OCI-LY1 (cell line): ENCODE results near the gene TLCD3B.
A peak's percentile ranks its signal among the peaks of the same experiment; 100 is the strongest.

Experiments used
- H2AFZ ChIP-seq: fragments of 200-600 bp; sonication (generic), shearing (Covaris generic); 2 replicates; pipeline ENCODE4 v1.6.0; 2014; ENCODE audit warnings: antibody characterized with exemption, mild to moderate bottlenecking, low read length
- H3F3A ChIP-seq: fragments of 200-600 bp; sonication (generic), shearing (Covaris generic); 2 replicates; pipeline ENCODE4 v1.6.0; 2014; ENCODE audit warnings: mild to moderate bottlenecking, antibody characterized with exemption, low read length, moderate library complexity; ENCODE audit not compliant: insufficient read depth
- H3K27ac ChIP-seq: fragments of 200-600 bp; sonication (generic); 2 replicates; pipeline ENCODE4 v1.5.1; 2014; ENCODE audit warnings: low read length, mixed run types, mild to moderate bottlenecking, low read depth; ENCODE audit not compliant: poor library complexity, severe bottlenecking
- H3K27me3 ChIP-seq: fragments of 200-600 bp; sonication (generic); 2 replicates; pipeline ENCODE4 v1.6.0; 2014; ENCODE audit warnings: antibody characterized with exemption, mild to moderate bottlenecking, low read length, moderate library complexity; ENCODE audit not compliant: insufficient read depth
- H3K36me3 ChIP-seq: fragments of 200-600 bp; sonication (generic); 2 replicates; pipeline ENCODE4 v1.6.1; 2014; ENCODE audit warnings: mild to moderate bottlenecking, antibody characterized with exemption, low read length, moderate library complexity, mixed read lengths; ENCODE audit not compliant: insufficient read depth
- H3K4me1 ChIP-seq: fragments of 200-600 bp; sonication (generic); 2 replicates; pipeline ENCODE4 v1.5.1; 2014; ENCODE audit warnings: mild to moderate bottlenecking, low read length, moderate library complexity; ENCODE audit not compliant: insufficient read depth, severe bottlenecking
- H3K4me2 ChIP-seq: fragments of 200-600 bp; sonication (generic), shearing (Covaris generic); 2 replicates; pipeline ENCODE4 v1.6.1; 2014; ENCODE audit warnings: low read length
- H3K4me3 ChIP-seq: fragments of 200-600 bp; sonication (generic); 2 replicates; pipeline ENCODE4 v1.5.1; 2014; ENCODE audit warnings: low read length, low read depth, mild to moderate bottlenecking, mixed read lengths; ENCODE audit not compliant: poor library complexity, severe bottlenecking
- H3K79me2 ChIP-seq: fragments of 200-600 bp; shearing (Covaris generic); 2 replicates; pipeline ENCODE4 v1.6.1; 2016; ENCODE audit warnings: mixed run types, low read length, mixed read lengths; ENCODE audit not compliant: insufficient read depth
- H3K9ac ChIP-seq: fragments of 200-600 bp; sonication (generic), shearing (Covaris generic); 2 replicates; pipeline ENCODE4 v1.6.1; 2014; ENCODE audit warnings: mild to moderate bottlenecking, low read length, mixed read lengths
- H3K9me2 ChIP-seq: fragments of 200-600 bp; sonication (generic), shearing (Covaris generic); 2 replicates; pipeline ENCODE4 v1.6.1; 2014; ENCODE audit warnings: low read depth, mild to moderate bottlenecking, low read length, mixed read lengths
- H3K9me3 ChIP-seq: fragments of 200-600 bp; shearing (Covaris generic); 2 replicates; pipeline ENCODE4 v1.6.1; 2014; ENCODE audit warnings: low read length, mixed read lengths
- H4K20me1 ChIP-seq: fragments of 200-600 bp; sonication (generic), shearing (Covaris generic); 2 replicates; pipeline ENCODE4 v1.6.0; 2016; ENCODE audit warnings: mild to moderate bottlenecking, low read length; ENCODE audit not compliant: insufficient read depth
- EZH2 ChIP-seq: fragments of 200-600 bp; sonication (generic), shearing (Covaris generic); IDR thresholded peaks from 2 replicates; pipeline ENCODE4 v1.8.0; 2017; ENCODE audit warnings: borderline replicate concordance, mixed run types, mild to moderate bottlenecking, antibody characterized with exemption, low read length, moderate library complexity, mixed read lengths
- TF ChIP-seq, protein P1 (sequence below): fragments of 200-600 bp; sonication (generic), shearing (Covaris generic); IDR thresholded peaks from 2 replicates; pipeline ENCODE4 v1.5.1; 2017; ENCODE audit warnings: mild to moderate bottlenecking, antibody characterized with exemption, low read length, moderate library complexity, mixed read lengths

The TLCD3B gene

DNA sequence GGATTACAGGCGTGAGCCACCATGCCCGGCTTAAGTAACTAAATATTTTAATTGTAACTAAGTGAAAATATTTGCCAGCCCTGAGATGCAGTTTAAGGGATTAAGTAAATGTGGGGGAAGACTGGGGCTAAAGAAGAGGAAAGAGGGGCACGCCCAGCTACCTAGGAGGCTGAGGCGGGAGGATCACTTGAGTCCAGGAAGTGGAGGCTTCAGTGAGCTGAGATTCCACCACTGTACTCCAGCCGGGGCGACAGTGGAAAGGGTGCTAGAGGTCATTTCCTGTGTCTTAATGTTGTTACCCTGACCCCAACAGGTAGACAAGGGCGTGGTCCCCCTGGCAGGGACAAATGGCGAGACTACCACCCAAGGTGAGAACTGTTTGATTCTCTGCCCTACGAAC, 37.3 kb upstream of the TLCD3B start:
- Histone ChIP-seq H3K4me1 (peaks cover 52% of the 10 kb centered on the region), H3K4me2 (no peak overlapping the region; the same call in 1 of the 2 replicates), H3F3A (peaks cover 5% of the 10 kb centered on the region; the same call in 1 of the 2 replicates), H3K27me3 (no peaks in the 10 kb centered on the region), H3K9me2 (no peaks in the 10 kb centered on the region), H3K9ac (no peak overlapping the region), H3K36me3 (peaks cover 73% of the 10 kb centered on the region), H3K79me2 (peaks cover 13% of the 10 kb centered on the region), H3K4me3 (no peak overlapping the region), H2AFZ (no peak overlapping the region), H3K27ac (peak overlapping the region; percentile 73), H3K9me3 (no peaks in the 10 kb centered on the region), H4K20me1 (no peaks in the 10 kb centered on the region)
- TF ChIP-seq EZH2 = no peak
- TF ChIP-seq, protein P1, sequence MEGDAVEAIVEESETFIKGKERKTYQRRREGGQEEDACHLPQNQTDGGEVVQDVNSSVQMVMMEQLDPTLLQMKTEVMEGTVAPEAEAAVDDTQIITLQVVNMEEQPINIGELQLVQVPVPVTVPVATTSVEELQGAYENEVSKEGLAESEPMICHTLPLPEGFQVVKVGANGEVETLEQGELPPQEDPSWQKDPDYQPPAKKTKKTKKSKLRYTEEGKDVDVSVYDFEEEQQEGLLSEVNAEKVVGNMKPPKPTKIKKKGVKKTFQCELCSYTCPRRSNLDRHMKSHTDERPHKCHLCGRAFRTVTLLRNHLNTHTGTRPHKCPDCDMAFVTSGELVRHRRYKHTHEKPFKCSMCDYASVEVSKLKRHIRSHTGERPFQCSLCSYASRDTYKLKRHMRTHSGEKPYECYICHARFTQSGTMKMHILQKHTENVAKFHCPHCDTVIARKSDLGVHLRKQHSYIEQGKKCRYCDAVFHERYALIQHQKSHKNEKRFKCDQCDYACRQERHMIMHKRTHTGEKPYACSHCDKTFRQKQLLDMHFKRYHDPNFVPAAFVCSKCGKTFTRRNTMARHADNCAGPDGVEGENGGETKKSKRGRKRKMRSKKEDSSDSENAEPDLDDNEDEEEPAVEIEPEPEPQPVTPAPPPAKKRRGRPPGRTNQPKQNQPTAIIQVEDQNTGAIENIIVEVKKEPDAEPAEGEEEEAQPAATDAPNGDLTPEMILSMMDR = no peak

DNA sequence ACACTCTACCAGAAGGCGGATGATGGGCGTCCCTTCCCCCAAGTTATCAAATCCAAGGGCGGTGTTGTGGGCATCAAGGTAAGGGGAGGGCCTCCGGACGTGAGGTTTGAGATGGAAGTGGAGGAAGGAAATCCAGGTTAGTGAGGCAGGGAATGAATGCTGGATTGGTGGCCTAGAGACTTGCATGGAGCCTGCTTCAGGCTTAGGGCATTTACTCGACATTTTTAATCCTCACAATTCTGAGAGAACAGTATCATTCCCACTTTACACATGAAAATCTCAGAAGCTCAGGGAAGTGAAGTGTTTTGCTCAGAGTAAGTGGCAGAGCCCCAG, 36.5 kb upstream of the TLCD3B start:
- no peaks in the 10 kb centered on the region for H3K27me3 ChIP-seq
- H3K4me3 ChIP-seq = peak overlapping the region; percentile 78
- H3K9me2 ChIP-seq = no peaks in the 10 kb centered on the region
- peaks cover 13% of the 10 kb centered on the region for H3K79me2 ChIP-seq
- H3K27ac ChIP-seq = peak overlapping the region; percentile 72
- no peaks in the 10 kb centered on the region for H4K20me1 ChIP-seq
- TF ChIP-seq EZH2 = no peak
- TF ChIP-seq, protein P1 = no peak
- H3K4me2 ChIP-seq = peak overlapping the region; percentile 88
- peak overlapping the region; percentile 76; the same call in 1 of the 2 replicates for H3K9ac ChIP-seq
- peaks cover 68% of the 10 kb centered on the region for H3K36me3 ChIP-seq
- H3K4me1 ChIP-seq = peaks cover 55% of the 10 kb centered on the region
- no peaks in the 10 kb centered on the region for H3K9me3 ChIP-seq
- H2AFZ ChIP-seq = no peak overlapping the region
- H3F3A ChIP-seq = 0 out of 2 replicates have a peak, but pooled peaks cover 2% of the 10 kb centered on the region

DNA sequence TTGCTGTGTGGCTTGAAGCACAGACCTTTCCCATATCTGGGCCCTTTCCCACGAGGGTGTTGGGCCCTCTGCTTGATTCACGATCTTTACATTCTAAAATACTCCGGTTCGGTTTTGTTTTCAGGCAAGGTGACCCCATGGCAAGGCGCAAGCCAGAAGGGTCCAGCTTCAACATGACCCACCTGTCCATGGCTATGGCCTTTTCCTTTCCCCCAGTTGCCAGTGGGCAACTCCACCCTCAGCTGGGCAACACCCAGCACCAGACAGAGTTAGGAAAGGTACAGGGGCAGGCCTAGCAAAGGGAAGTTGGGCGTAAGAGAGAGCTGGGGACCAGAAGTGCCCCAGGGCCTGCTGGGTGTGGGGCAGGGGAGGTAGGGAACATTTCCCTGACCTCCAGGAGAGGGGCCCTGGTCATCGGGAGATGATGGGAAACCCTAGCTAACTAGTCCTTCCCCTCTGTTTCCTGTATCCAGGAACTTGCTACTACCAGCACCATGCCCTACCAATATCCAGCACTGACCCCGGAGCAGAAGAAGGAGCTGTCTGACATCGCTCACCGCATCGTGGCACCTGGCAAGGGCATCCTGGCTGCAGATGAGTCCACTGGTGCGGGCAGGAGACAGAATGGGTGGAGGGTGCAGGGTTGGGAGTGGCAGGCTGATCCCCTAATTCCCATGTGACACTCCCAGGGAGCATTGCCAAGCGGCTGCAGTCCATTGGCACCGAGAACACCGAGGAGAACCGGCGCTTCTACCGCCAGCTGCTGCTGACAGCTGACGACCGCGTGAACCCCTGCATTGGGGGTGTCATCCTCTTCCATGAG, 35.9 kb upstream of the TLCD3B start:
- Histone ChIP-seq H3K4me3 (peak overlapping the region; percentile 78), H3K9me3 (no peaks in the 10 kb centered on the region), H3K9ac (peak overlapping the region; percentile 76), H4K20me1 (no peaks in the 10 kb centered on the region), H3K9me2 (no peaks in the 10 kb centered on the region), H3F3A (no peaks in the 10 kb centered on the region), H3K27me3 (no peaks in the 10 kb centered on the region), H3K4me1 (peaks cover 55% of the 10 kb centered on the region), H3K79me2 (peaks cover 13% of the 10 kb centered on the region), H3K27ac (peak overlapping the region; percentile 72), H3K4me2 (peak overlapping the region; percentile 88), H2AFZ (no peak overlapping the region), H3K36me3 (peaks cover 62% of the 10 kb centered on the region)
- no peak for TF ChIP-seq EZH2
- TF ChIP-seq, protein P1 = no peak
